KBM-7 (cell line): Measurements from ENCODE around the gene UMODL1.
A peak's percentile ranks its signal among the peaks of the same experiment; 100 is the strongest.

Source experiments
- DNase-seq: peaks from one replicate; pipeline ENCODE4 v3.0.0-alpha.2; 2015
- in situ Hi-C: fragments of 300-500 bp; cut with MboI; formaldehyde crosslinking; loops from 2 replicates; pipeline ENCODE4 v1.14.3; 2020; ENCODE audit warnings: low sequenced_read_pairs, low pct_unique_long_range_greater_than_20kb, mixed read lengths

UMODL1 gene

DNA sequence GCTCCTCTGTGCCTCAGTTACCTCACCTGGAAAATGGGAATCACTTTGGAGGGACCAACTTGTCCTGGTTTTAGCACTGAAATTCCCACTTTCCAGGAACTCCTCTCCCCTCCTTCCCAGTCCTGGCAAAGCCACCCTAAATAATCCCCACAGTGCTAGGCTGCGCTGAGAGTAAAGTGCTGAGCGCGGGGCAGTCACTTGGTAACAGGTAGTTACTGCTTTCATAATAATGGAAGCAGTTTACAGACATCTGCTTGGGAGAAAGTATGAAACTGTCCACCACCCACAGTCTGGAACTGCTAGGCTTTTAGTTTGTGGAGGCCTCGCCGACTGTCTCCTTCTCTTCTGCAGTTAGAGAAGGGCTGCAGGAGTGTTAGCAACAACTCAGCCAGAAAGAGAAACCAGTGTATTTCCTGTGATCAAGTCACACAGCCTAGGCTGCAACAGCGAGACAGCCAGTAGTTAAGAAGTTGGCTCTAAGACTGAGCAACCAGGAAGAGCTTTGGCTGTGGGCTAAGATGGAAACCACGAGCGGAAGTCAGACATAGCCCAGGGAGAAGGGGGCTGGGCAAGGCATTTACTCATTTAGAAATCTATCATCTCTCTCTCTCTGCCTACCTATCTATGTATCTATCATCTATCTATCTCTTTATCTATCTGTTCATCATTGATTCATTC is 117.0 kb downstream of the UMODL1 start:
- peak; percentile 88 for DNase-seq
- in situ Hi-C loops = no loop called here

- DNase-seq = no peak
- in situ Hi-C loops = no loop called here
Measured at GRCh38 chr21:42188663-42189062, 117.5 kb downstream of the UMODL1 start.

GRCh38 chr21:42189431-42189830 is 118.3 kb downstream of the UMODL1 start:
- no peak for DNase-seq
- in situ Hi-C loops = no loop called here

- in situ Hi-C loops = no loop called here
- DNase-seq = no peak
Measured at GRCh38 chr21:42189860-42190485, 118.9 kb downstream of the UMODL1 start.

DNA sequence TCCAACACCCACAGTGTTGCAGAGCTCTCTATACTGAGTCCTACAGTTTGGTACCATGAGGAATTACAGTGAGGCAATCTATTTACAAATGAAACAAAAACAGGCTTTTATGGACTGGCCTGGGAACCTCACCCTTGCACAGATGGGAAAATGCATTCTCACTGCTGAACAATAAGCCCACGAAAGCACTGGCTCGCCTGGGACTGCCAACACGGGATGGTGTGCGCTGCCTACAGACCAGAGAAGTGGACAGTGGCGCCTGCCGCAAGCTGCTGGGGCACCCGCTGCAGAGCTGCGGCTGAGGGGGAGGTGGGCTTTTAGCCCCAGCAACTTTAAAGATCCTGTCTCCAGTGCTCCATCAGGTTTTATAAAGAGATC is 119.4 kb downstream of the UMODL1 start:
- DNase-seq = no peak
- in situ Hi-C loops = no loop called here

DNA sequence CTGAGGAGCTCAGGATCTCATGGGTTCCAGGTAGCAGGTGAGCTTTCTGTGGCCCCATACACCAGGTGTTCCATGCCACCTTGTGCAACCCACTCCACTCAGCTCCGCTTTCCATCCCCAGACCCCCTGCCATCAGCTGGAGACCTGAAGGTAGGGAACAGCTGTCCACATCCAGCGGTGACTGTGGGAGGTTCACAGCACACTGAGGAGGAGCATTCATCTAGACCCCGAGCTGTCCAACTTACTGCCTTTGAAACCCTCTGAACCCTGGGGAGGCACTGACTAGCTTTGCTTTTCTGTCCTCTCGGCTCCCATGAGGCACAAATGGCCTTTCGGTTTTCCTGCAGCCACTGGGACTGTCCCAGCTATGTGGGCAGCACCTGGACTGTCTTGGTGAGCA is 119.9 kb downstream of the UMODL1 start:
- no peak for DNase-seq
- in situ Hi-C loops = no loop called here

- in situ Hi-C loops = no loop called here
Measured at GRCh38 chr21:42191696-42192595, 120.8 kb downstream of the UMODL1 start.

More at GRCh38 chr21:42191696-42192595, 120.8 kb downstream of the UMODL1 start:
- no peak for DNase-seq
